HAP-1 (cell line): ENCODE data around the gene LOXL1.
"Not testable (repeated sequence)": the region's sequence is repeated elsewhere in the genome, so short reads cannot be mapped to it uniquely, and the experiment has no call there.

ENCODE experiments used
- DNase-seq, 2 experiments: peaks; one replicate each; pipeline ENCODE4 v3.0.0-alpha.2; 2016 to 2020; ENCODE audit warnings: low spot score in 2 of 2
- H3K27me3 ChIP-seq: fragments of 250-450 bp; sonication (Bioruptor Pico); 2 replicates; pipeline ENCODE4 v1.5.1; 2020; ENCODE audit warnings: low read depth, mild to moderate bottlenecking, moderate library complexity
- H3K36me3 ChIP-seq: fragments of 250-450 bp; sonication (Bioruptor Pico); replicated peaks from 2 replicates; pipeline ENCODE4 v1.5.1; 2020; ENCODE audit warnings: mild to moderate bottlenecking
- H3K4me1 ChIP-seq: fragments of 250-450 bp; sonication (Bioruptor Pico); 2 replicates; pipeline ENCODE4 v1.5.1; 2020; ENCODE audit warnings: mild to moderate bottlenecking
- H3K4me3 ChIP-seq: fragments of 250-450 bp; sonication (Bioruptor Pico); 2 replicates; pipeline ENCODE4 v1.5.1; 2020; ENCODE audit warnings: mild to moderate bottlenecking, moderate library complexity
- H3K9me3 ChIP-seq: fragments of 250-450 bp; sonication (Bioruptor Pico); 2 replicates; pipeline ENCODE4 v1.5.1; 2020; ENCODE audit warnings: mild to moderate bottlenecking, moderate library complexity
- in situ Hi-C: fragments of 300-500 bp; cut with MboI; formaldehyde crosslinking; loops from 3 replicates; pipeline ENCODE4 v1.14.3; 2020; ENCODE audit warnings: low sequenced_read_pairs, inconsistent platforms, mixed read lengths

Gene LOXL1

DNA sequence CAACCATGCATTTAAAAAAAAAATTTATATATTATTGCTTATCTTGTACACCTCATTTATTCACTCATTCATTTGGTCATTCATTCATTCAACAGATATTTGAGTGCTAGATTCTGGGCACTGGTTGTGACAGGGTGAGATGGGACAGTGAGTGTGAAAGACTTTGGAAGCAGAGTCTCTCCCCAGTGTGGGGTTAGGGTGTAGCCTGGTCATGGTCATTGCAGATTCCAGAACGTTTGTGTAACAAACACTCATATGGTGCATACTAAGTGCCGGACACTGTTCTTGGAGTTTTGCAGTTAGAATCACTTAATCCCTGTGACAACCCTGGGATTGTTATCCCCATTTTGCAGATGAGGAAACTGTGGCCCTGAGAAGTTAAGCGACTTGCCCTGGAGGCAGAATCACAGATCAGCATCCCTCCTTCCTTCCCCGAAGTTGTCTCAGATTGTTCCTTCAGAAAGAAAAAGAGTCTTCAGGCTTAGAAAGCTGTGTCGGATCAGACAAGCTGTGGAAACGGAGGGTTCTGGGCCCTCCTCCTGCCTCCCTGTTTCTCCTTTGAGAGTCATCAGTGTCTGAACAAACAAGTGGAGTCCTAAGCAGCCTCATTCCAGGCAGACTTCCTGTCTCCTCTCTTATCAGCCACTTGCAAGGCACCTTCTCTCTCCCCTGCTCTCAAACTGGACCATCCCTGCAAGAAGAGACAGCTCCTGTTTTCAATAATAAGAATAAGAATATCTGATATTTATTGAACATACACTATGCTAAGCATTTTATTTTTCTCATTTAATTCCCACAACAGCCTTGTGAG, 6.3 kb downstream of the LOXL1 start:
- peaks cover 5% of the 10 kb centered on the region for H3K4me1 ChIP-seq
- DNase-seq: no peak
- in situ Hi-C loops: no loop called here

DNA sequence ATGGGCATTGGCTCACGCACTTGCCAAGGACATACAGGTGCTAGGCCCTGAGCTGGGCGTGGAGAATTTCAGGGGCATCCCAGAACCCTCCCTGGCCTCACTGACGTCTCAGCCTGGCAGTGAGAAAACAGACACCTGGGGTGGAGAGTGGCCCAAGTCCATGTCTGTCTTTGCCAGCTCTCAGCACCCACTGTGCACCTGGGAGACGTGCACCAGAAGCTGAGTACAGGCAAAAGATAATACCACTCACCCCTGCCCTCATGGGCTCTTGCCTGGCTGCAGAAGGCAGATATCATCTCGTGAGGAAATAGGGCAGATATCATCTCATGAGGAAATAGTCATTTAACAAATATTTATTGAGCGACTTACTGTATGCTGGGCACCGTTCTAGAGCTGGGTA, 8.0 kb downstream of the LOXL1 start:
- no peak for DNase-seq
- Histone ChIP-seq H3K36me3 (no peaks in the 10 kb centered on the region), H3K27me3 (peaks cover 2% of the 10 kb centered on the region; the same call in 1 of the 2 replicates), H3K4me1 (peaks cover 3% of the 10 kb centered on the region), H3K4me3 (no peak overlapping the region), H3K9me3 (no peaks in the 10 kb centered on the region)
- in situ Hi-C loops: no loop called here

More for the DNA sequence above, 6.3 kb downstream of the LOXL1 start:
- no peaks in the 10 kb centered on the region for H3K36me3 ChIP-seq
- H3K9me3 ChIP-seq: no peaks in the 10 kb centered on the region
- H3K4me3 ChIP-seq: no peak overlapping the region
- peaks cover 2% of the 10 kb centered on the region; the same call in 1 of the 2 replicates for H3K27me3 ChIP-seq

DNA sequence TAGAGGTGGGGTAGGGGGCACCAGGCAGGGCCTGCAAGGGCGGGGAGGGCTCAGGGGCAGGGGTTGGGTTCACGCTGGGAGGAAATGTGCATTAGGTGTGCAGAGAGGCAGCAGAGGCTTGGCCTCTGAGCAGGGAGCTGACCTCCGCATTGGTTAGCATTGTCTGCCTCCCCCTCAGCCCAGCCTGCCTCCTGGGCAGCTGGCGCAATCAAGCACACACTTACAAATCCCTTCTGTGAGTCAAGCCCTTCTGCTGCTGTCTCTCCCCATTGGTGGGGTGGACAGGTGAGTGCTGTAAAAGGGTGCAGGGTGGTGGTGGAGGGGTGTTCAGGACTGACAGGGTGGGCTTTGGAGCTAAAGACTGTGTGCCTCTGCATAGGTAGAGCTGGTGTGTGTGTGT, 9.3 kb downstream of the LOXL1 start:
- in situ Hi-C loops: no loop called here
- peaks cover 3% of the 10 kb centered on the region for H3K4me1 ChIP-seq
- H3K36me3 ChIP-seq: no peaks in the 10 kb centered on the region
- H3K9me3 ChIP-seq: no peaks in the 10 kb centered on the region
- peaks cover 2% of the 10 kb centered on the region; the same call in 1 of the 2 replicates for H3K27me3 ChIP-seq
- no peak overlapping the region for H3K4me3 ChIP-seq
- no peak for DNase-seq

DNA sequence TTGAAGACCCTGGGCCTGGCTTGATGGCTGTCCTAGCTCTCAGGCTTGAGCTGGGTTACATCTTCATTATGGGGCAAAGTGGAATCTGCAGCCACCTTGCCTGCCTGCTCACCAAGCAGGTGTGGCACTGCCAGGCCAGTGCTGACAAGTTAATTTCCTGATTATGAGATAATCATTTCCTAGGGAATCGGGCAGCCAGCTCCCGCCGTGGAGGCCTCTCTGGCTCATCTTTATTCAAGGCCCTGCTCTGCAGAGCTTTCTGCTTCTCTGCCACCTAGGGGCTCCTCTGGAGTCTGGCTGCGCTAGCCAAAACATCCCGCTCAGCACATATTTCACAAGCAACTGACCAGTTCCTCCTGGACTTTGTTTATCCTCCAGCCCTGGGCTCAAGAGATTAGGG, 9.9 kb downstream of the LOXL1 start:
- H3K4me1 ChIP-seq: peaks cover 3% of the 10 kb centered on the region
- no peaks in the 10 kb centered on the region for H3K36me3 ChIP-seq
- peaks cover 2% of the 10 kb centered on the region; the same call in 1 of the 2 replicates for H3K27me3 ChIP-seq
- no peak for DNase-seq
- in situ Hi-C loops: no loop called here
- H3K4me3 ChIP-seq: no peak overlapping the region
- H3K9me3 ChIP-seq: no peaks in the 10 kb centered on the region

DNA sequence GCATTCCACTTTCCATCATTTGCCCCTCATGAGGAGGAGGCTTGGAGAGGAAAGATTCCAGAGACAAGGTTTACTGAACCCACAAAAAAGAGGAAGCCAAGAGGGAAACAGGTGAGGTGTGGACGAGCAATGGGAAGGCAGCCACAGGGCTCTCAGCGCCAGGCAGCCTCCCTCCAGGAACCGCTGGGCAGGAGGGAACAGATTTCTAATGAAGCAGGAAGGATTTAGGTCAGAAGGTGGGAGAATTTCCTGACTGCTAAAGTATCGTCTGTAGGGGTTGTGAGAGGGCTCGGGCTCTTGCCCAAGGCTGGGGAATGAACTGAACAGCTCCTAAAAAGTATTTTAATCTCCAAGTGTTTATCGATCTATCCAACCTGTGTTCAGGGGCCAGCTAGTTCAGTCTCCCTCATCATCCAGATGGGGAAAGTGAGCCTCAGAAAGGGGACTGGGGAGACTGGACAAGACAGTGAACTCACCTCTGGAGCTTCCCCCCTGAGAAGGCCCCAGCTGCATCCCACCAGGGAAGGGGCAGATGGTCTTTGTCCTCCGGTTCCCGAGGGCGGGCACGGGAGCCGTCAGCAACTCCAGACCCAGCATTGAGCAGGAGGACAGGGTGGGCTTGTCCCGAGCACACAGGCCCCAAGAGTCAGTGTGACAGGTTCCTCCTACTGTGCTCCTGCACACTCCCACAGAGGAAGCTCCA, 10.5 kb downstream of the LOXL1 start:
- no peak for DNase-seq
- in situ Hi-C loops: no loop called here
- no peaks in the 10 kb centered on the region for H3K36me3 ChIP-seq
- no peak overlapping the region for H3K4me3 ChIP-seq
- H3K4me1 ChIP-seq: peaks cover 3% of the 10 kb centered on the region
- H3K9me3 ChIP-seq: no peaks in the 10 kb centered on the region
- peaks cover 2% of the 10 kb centered on the region; the same call in 1 of the 2 replicates for H3K27me3 ChIP-seq

DNA sequence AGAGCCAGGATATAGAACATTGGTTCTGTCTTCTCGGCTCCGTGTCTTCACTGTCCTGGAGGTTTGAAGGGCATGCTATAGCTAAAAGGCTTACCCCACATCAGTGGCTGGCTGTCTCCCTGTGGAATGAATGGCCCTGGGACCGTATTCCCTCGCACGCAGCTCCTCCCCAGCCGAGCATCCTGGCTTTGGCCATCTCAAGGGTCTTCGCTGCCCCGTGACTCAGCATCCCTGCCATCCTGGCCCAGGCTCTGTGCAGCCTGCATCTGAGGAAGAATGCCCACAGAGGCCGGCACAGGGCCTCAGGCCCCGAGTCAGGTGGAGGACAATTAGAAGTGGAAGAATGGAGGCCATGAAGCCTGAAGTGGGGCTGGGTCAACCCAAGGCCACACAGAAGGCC, 11.0 kb downstream of the LOXL1 start:
- in situ Hi-C loops: no loop called here
- H3K4me3 ChIP-seq: no peak overlapping the region
- no peaks in the 10 kb centered on the region for H3K9me3 ChIP-seq

DNA sequence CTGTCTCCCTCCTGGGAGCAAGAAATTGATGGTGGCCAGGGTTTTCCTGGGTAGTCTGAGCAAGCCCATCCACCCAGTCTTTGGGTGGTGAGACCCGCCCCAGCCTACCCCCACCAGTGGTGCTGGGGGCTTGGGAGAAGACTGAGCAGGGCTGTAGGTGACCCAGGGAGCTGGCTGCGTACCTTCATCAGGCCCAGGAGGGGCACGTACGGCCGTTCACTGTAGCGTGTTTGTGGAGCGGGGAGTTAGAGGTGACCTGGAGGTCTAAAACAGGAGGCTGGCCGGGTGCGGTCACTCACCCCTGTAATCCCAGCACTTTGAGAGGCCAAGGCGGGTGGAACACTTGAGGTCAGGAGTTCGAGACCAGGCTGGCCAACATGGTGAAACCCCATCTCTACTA, 11.5 kb downstream of the LOXL1 start:
- no peak for DNase-seq
- in situ Hi-C loops: no loop called here
- no peaks in the 10 kb centered on the region for H3K36me3 ChIP-seq

More for the DNA sequence above, 11.0 kb downstream of the LOXL1 start:
- Histone ChIP-seq H3K36me3 (no peaks in the 10 kb centered on the region), H3K27me3 (peaks cover 2% of the 10 kb centered on the region; the same call in 1 of the 2 replicates), H3K4me1 (peaks cover 3% of the 10 kb centered on the region)
- DNase-seq: no peak

DNA sequence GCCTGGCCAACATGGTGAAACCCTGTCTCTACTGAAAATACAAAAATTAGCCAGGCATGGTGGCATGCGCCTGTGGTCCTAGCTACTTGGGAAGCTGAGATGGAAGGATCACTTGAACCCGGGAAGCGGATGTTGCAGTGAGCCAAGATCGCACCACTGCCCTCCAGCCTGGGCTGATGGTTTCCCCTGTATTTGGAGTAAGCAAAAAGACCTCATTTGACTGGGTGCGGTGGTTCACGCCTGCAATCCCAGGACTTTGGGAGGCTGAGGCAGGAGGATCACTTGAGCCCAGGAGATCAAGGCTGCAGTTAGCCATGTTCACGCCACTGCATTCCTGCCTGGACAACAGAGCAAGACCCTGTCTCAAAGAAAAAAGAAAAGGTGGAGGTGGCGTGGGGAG, 12.3 kb downstream of the LOXL1 start:
- H3K36me3 ChIP-seq, in situ Hi-C loops, H3K27me3 ChIP-seq, H3K4me3 ChIP-seq, H3K4me1 ChIP-seq, H3K9me3 ChIP-seq, DNase-seq: not testable (repeated sequence)

More for the DNA sequence above, 11.5 kb downstream of the LOXL1 start:
- H3K27me3 ChIP-seq: peaks cover 2% of the 10 kb centered on the region; the same call in 1 of the 2 replicates
- H3K4me1 ChIP-seq: peaks cover 3% of the 10 kb centered on the region
- H3K4me3 ChIP-seq: no peak overlapping the region
- no peaks in the 10 kb centered on the region for H3K9me3 ChIP-seq

DNA sequence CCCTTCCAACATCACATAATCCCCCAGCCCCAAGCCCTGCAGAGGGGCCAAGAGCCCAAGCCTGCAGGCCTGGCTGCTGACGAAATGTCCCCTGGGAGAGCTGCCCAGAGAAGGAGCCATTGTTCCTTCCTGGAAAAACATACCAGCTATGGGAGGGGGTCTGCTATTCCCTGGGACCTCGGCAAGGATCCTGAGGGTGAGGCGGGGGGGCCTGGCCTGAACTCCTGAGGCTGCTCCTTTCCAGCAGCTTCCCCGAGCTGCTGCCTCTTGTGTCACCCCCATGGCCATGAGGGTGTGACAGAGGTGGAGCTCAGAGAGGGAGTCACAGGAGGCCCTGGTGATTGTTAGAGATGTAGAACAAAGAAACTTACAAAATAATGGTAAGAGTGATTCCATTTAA, 12.9 kb downstream of the LOXL1 start:
- no peak for DNase-seq
- in situ Hi-C loops: no loop called here
- H3K4me1 ChIP-seq: peaks cover 3% of the 10 kb centered on the region
- H3K9me3 ChIP-seq: no peaks in the 10 kb centered on the region
- no peaks in the 10 kb centered on the region for H3K36me3 ChIP-seq
- H3K27me3 ChIP-seq: peaks cover 2% of the 10 kb centered on the region; the same call in 1 of the 2 replicates
- H3K4me3 ChIP-seq: no peak overlapping the region

DNA sequence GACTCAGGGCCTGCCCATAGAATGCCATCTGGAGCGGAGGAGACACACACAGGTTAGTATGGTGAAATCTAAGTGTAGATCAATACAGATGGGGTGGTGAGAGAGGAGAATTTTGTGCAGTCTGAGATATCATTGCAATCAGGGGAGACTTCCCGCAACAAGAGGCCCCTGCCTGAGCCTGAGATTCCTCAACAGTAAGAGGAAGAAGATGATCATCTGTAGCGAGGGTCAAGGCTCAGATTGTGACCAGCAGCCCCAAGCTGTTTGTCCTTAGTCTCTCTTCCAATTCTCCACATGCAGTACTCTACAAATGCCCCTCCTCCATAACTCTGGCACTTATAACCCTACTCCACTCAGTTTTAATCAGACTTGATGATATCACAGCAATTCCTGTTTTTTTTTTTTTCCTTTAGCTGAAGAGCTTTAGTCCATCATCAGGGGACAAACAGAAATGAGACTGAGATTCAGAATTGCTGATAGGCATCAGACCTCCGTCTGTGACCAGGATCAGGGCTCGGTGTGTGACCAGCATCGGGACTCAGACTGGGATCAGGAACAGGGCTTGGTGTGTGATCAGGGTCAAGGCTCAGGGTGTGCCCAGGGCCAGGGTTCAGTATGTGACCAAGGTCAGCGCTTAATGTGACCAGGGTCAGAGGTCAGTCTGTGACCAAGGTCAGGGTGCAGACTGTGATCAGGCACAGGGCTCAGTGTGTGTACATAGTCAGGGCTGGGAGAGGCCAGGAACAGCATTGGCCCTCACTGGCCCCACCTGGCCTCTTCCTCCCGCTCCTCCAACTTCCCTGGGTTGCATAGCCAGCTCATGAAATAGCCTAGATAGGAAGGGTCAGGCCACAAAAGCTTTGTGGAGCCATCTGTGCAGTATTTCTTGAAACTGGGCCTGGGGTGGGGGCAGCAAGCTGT, 14.1 kb downstream of the LOXL1 start:
- in situ Hi-C loops: loop anchor here (10.0 kb wide), 1 partner anchor 1636 kb away; no protein-coding TSS in a partner anchor
- Histone ChIP-seq H3K27me3 (no peaks in the 10 kb centered on the region), H3K4me1 (peaks cover 3% of the 10 kb centered on the region), H3K36me3 (no peaks in the 10 kb centered on the region), H3K4me3 (no peak overlapping the region), H3K9me3 (no peaks in the 10 kb centered on the region)
- DNase-seq: no peak

DNA sequence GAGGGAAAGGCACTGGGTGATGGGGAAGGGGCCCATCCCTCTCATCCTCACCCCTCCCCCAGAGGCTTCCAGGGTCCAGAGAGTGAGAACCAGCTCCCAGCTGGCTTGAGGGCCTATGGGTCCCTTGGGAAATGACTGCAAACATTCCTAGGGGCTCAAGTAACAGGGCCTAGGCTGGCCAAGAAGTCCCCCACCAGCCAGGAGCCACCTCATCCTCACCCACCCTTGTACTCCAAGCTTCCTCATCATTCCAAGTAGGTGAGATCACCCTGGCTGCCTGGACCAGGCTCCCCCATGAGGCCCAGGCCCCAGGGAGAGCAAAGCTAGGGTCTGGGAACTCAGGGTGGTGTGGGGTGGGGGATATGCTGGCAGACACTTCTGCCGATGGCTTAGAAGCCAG, 14.8 kb downstream of the LOXL1 start:
- Histone ChIP-seq H3K27me3 (no peaks in the 10 kb centered on the region), H3K4me3 (no peak overlapping the region), H3K4me1 (peaks cover 3% of the 10 kb centered on the region), H3K36me3 (no peaks in the 10 kb centered on the region), H3K9me3 (no peaks in the 10 kb centered on the region)
- no peak for DNase-seq
- in situ Hi-C loops: loop anchor here (10.0 kb wide), 1 partner anchor 1636 kb away; no protein-coding TSS in a partner anchor

DNA sequence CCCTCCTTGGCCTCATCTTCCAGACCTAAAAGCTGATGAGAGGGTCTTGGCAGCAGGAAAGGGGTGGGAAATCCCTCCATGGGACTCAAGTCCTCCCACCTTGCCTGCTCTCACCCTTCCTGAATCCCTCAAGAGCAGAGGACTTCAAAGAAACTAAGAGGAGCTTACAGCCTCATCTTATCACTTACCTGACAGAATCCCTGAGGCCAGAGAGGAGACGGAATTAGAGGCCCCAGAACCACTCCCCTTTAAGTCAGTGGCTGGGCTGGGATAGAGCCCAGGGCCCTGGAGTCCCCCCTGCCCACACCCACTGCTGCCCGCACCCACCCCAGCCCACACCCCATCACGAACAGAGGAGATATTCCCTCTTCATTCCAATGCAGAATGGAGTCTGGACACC, 15.2 kb downstream of the LOXL1 start:
- no peak overlapping the region for H3K4me3 ChIP-seq
- no peaks in the 10 kb centered on the region for H3K36me3 ChIP-seq
- no peaks in the 10 kb centered on the region for H3K27me3 ChIP-seq
- no peaks in the 10 kb centered on the region for H3K9me3 ChIP-seq
- in situ Hi-C loops: loop anchor here (10.0 kb wide), 1 partner anchor 1637 kb away; no protein-coding TSS in a partner anchor
- DNase-seq: no peak
- H3K4me1 ChIP-seq: peaks cover 3% of the 10 kb centered on the region
